ENCODE results near the gene LHFPL2.

LHFPL2 gene

DNA sequence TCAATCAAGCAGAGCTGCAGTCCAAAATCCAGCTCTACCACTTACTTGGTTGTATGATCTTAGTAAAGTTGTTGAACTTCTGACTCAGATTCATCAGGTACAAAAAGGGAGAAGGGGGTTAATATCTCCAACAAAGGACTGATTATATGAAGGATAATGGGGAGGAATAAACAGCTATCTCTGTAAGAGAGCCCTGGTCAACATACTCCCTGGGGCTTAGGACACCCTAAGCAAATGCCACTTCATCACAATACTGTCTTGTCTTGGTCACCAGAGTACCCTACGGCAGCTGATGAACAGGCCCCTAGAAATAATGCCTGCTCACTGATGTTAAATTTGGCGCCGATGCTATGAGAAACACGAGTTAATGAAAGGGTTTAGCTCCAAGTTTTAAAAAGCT lies 34.8 kb downstream of the LHFPL2 start:
- no peak for FAIRE-seq

DNA sequence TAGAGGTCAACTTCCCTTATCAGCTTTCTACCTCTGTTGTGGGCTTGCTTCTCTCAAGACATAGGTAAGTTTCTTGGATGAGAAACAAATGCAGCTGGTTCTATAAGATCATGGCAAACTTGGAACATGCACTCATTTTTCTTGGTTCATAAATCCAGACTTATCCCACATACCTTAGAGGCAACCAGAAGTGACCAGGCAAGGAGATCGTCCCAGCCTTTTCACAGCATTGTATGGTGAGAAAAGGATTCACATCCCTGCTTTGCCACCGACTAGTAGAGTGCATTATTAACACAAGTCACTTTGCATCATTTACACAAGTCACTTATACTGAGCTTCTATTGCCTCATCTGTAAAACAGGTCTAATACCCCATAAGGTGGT lies 35.4 kb downstream of the LHFPL2 start:
- FAIRE-seq, result no peak

DNA sequence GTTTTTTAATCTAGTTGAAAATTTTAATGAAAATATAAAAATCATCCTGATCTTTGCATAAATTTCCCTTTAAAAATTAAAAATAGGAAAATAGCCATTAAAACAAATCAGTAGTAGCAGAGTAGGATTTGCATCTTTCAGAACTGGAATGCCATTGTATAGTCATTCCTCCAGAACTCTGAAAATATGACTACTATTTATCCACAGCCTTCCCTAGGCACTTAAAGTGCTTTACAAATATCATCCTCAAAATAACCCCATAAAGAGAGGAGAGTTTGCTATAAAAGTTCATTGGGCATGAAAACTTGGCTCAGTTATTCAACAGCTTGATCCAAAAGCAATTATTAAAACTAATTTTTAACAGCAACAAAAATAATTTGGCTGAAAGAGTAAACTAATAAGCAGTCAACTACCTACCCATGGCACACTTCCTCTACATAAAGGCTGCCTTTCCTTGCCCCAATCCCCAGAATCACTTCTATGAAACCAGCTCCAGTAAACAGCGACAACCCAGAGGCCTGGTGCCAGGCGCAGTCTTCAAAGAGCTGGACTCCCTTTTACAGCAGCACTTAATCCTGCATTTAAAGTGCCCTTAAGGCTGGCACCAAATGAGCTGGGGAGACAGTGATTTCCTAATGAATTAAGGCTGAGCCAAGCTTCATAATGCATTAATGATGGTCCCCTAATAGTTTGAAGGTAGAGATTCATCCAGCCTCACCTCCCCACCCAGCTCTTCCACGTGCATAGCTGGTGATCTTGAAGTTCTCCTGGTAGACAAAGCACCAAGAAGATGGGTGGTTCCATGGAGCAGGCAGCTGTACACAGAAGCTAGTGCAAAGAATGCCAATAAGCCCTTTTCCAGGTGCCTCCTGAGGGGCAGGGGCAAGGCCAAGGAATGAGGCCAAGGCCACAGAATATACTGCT lies 36.1 kb downstream of the LHFPL2 start:
- FAIRE-seq, result no peak

DNA sequence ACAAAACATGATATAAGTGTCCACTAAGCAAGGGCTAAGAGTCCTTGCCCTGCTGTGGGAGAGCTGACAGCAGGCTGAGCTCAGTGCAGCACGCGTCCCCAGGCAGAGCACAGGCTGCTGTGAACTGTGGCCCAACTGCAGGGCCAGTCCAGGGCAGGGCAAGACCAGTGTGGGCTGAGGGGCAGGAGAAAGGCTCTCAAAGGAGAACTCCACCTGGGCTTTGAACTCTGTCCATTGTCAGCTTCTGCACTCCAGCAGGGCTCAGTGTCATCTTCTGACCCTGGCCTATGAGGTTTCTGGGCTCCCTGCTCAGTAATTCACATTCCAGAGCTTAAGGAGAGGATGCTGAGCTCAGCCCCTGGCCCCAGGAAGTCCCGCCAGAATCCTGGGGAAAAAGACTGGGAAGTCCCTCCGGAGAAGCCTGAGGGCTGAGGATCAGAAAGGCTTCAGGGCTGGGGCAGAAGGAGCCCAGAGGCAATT lies 37.4 kb downstream of the LHFPL2 start:
- FAIRE-seq, result no peak

DNA sequence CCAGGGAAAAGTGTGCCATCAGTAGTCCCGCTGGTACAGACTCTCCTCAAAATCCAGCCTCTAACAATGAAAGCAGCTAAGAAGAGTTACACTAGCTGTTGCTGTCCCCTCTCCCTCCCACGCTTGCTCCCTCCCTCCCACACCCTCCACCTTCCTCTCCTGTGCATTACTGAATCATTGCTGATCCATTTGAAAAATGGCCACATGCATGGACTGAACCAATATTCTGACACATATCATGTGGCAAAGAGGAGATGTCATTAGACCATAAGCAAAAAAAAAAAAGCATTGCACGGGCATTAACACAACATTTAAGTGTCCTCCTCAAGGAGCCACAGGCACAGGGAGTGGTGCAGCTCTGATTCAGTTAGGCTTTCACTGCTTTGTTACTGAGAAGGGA lies 37.9 kb downstream of the LHFPL2 start:
- no peak for FAIRE-seq

DNA sequence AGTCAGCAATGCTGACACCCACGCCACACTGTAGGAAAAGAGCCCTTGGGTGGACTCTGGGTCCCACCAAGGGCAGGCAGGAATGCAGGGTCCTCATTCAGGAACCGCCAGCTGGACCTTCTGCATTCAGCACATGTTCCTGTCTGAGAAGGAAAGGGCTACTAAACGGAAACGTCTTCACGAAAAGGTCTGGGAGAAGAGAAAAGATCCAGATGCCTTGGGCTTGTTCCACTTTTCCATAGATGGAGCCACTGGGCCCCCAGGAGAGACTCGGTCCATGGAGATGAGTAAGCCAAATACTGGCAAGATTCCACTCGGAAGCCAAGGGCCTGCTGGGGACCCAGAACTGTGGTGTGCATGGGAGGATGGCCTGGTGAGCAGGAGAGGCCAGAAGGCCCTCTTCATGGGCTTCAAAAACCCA lies 38.4 kb downstream of the LHFPL2 start:
- no peak for FAIRE-seq

DNA sequence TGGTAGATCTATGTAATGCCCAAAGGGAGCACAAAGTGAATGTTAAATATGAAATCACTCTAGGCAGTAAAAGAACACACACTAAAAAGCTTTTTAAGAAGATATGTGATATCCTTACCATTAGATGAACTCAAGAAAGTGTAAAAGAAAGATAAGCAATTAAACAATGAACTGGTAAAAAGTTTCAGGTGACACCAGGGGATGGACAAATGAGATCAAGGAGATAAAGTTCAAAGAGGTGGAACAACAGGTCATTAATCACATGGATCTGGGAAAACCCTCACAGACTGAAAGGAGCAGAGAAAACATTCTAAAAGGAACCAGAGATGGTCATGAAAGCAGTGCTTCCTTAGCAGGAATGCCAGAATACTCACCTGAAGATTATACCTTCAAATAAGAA lies 40.7 kb downstream of the LHFPL2 start:
- no peak for FAIRE-seq

DNA sequence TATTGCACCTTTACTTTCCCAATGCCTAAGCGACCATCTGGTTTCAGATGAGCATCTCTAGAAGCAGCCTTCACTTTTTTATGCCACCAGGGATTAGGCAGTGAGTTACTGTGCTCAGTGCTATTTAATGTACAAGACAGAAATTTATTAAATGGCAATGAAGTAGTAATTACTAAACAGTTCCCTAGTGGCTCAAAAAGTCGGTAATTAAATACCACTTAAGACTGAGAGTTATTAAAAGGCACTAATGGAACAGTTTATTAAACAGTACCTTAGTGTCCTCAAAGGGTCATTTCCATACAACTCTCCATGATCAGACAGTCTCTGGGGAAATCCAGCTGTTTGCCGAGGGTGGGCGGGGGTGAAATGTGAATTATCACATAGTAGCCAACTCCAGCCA lies 42.3 kb downstream of the LHFPL2 start:
- FAIRE-seq, result no peak

DNA sequence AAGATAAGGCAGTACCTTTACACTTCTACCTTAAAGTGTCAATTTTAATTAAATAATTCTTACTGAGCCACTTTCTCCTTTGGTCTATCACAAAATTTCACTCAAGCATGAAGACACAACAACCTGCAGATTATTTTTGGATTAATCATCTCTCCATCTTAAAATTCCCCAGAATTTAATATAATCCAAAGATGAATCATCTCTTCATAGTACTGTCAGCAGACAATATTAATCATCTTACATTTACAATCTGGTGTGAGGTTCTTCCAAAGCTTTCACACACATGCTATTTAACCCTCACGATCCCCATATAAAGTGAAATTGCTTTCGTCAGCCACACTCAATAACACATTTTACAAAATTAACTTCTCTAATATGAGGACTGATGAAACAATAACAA lies 43.0 kb downstream of the LHFPL2 start:
- no peak for FAIRE-seq

DNA sequence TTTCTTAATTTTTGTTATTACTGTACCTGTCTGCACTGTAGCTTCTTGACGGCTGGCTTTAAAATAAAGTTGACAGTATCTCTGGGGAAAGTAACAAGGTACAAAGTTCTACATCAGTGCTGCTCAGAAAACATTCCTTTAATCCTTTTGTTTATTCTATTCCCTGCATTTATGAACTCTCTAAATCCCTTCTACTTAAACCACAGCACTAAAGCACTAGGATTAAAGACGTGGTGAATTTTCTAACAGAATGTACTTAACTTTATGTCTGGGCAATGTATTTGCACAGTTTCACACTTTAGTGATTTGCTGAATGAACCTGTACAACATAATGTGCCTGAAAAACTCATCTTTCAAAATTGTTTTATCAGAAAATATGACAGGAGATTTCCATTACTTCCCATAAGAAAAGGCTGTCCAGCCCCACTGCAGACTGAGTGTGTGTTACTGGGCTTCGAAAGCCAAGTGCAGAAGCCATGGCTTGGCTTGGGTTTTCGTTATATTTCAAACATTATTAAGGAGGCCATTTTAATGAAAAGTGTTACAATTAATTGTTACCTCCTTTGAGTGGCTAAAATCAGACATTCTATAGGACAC lies 43.8 kb downstream of the LHFPL2 start:
- FAIRE-seq, result no peak

DNA sequence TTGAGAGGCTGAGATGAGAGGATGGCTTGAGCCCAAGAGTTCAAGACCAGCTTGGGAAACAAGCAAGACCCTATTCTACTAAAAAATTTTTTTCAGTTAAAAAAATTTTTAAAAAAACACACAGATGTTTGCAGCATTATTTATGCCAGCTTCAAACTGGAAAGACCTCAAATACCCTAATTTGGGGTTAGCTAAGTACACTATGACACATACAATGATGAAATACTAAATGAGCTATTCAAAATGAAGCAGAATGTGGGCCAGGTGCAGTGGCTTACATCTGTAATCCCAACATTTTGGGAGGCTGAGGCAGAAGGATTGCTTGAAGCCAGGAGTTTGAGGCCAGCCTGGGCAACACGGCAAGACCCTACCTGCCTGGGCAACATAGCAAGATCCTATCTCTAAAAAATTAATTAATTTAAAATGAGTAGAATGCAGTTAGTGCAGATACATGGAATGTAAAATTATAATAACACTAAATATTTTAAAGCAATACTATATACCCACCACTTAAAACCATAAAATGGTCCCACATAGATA lies 44.9 kb downstream of the LHFPL2 start:
- FAIRE-seq, result no peak

DNA sequence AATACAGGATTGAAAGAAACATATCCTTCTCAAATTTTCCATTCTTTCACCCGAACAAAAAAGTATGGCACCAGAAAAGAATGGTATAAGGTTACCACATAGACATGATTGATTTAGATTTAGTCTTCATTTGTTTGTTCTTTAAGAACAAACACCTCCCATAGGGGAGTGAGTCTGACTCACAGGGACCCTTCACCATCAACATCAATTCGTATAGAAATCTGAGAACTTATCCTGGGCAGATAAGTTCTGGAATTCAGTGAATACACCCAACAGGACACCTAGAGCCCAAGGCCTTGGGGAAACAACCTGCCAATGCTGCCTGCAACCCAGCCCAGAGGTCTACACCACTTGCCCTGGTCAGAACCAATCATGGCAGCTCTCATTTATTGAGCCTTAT lies 46.2 kb downstream of the LHFPL2 start:
- no peak for FAIRE-seq

DNA sequence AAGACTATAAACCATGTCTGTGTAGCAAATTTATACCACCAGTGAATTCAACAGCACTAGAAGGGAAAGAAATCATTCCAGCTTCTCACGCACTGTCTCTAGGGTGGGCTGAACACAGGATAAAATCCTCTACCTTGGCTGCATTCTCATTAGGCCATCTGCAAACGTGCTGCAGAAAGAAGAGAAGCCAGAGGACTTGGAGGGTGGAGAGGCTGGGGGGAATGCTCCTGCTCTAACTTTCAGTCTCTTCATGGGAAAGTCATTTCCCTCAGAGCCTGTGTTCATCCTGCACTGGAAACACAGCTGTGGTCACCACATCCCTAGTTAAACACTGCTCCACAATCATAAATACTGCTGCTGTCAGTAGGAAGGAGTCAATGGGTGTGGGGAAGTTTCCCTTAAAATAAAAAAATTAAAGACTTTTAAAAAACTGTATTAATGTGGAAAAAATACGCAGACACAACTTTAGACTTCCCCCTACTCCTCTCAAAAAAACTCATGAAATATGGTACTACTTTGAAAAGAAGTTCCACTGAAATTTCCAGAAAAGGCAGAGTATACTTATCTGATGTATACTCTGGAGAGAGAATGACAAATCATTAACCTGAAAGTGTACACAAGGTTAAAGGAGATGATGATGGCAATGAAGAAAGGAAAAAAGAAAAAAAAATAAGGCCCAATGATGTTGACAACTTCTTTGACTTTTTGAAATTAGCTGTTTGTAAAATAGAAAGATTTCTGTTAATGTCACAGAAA lies 46.8 kb downstream of the LHFPL2 start:
- no peak for FAIRE-seq

DNA sequence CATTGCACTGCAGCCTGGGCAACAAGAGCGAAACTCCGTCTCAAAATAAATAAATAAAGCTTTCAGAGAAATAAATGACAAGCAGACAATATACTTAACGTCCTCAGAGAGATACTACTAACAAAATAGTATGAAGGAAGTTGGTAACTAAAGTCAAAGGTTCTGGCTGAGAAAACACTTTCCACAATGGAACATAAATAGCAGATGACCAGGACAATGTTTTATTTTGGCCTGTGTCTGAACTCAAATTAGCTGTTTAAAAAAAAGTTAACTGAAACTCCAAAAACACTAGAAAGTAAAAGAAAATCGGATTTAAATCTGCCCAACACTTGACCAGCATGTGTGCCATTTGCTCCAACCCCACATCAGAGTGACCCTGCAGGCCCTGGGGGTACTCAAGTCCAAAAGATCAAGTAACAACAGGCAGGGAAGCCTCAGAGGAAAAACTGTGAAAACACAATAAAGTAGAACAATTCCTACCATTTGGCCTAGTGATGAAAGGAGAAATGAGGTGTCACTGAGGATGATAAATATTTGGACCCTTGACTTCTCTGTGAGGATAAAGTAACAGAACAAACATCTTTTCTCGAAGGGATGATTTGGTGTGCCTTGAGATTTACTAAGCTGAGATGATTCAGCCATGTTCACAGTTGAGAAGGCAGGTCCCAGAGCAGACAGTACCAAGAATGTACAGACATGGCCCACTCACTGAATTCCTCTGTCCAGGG lies 47.7 kb downstream of the LHFPL2 start:
- FAIRE-seq, result no peak

DNA sequence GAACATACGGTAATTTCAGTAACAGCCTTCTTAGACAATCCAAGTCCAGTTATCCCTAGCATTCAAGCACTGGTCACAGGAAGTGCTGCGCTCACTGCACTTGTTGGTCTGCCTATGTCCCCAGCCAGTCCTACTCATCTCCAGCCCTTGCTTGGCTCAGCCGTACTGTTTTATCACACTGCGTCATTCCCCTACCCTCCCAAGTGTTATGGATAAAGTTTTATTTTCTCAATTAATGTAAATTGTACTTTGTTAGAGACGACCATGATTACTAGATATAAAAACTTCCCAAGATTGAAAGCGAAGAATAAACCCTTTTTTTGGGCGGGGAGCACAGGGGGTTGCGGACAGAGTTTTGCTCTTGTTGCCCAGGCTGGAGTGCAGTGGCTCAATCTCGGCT lies 49.6 kb downstream of the LHFPL2 start:
- no peak for FAIRE-seq

DNA sequence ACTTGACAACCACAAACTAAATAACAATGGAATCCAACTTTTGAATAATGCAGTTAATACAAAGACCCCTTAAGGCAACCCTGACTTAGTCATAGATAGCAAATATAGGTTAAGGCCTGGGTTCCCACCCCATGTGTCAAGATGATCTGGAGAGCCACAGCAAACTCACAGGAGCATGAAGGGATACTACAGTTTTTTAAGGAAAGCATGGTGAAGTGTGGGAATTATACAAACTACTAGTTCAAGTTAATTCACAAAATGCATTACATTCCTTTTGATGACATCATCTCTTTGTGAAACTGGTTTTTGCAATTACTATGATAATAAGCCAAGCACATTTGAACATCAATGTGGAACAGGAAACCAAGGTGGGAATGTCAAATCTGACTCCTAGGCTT lies 50.6 kb downstream of the LHFPL2 start:
- FAIRE-seq, result no peak

DNA sequence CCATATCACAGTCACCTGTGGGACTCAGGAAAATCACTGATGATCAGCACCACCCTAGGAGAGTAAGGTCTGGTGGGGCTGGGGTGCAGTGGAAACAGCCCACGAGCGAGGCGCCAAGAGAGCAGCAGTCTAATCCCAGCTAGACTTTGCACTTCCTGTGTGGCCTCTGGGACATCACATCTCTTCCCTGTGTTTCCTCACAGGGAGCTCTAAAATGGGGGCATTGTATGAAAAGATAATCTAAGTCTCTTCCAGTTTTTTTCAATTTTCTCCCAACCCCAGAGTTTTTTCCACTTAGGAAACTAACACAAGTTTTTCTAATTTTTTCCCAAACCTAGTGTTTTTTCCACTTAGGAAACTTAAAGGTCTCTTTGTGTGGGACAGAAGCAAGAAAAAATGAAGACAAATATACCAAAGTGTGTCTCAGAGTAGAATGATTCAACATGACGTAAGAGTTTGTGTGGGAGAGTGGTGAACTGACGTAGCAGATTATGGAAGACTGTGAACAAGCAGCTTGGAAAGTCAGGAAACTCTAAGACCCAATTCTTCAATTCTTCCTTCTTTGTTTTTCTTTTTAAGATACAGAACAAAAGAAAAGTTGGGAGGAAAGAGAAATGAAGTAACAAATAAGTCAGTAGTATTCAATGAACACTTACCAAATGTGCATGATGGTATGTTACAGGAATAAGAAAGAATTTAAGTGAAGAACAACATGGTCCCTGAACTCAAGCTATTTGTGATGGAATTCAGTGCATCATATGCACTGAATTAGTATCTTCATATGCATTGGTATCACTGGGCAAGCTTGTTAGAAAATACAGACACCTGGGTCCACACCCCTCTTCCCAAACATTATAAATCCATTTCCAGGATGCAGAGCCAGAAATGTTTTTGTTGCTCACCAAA lies 51.3 kb downstream of the LHFPL2 start:
- no peak for FAIRE-seq

DNA sequence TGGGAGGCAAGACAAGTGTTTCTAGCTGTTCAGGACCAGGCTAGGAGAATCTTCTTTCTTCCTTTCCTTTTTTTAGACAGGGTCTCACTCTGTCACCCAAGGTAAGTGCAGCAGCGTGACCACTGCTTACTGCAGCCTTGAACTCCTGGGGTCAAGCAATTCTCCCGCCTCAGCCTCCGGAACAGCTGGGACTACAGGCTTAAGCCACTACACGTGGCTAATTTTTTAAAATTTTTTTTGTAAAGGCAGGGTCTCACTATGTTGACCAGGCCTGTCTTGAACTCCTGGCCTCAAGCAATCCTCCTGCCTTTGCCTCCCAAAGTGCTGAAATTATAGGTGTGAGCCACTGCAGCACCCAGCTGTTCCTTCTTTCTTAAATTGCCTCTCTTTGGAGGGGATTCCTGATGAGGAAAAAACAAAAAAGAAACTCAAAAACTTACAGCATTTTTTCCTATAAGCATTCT lies 53.1 kb downstream of the LHFPL2 start:
- FAIRE-seq, result no peak

DNA sequence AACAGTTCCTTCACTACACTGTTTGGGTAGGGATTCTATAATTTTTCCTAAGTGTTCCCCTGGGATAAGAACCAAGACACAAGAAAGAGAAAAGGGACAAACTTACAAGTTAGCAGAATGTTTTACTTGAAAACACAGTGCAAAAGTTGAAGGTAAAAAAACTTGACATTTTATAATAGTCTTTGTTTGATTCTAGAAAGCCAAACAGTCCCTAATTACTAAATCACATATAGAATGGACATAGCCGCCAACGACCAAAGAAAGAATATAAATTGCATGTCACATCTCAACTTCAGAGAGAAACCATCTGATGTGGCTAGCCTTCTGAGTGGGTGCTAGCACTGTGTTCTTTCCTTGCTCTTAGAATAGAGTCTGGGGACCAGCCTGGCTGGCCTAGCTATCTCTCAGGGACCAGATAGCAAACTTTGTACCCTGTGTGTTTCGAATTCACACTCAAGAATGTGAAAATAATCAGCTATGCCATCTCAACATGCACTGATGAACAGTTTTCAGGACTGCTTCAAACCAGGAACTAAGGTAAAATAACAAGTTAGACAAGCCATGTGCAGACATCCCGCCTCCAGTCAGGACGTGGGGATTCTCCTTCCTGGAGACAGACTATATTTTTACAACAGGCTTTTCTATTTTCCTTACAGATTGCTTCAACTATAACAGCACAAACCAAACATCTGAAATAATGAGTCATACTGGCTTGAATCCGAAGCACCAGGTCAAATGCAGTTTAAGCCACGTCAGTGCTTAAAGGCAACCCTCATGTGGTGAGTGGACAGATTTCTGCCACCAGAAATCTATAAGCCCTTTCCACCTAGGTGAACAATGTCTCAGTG lies 53.7 kb downstream of the LHFPL2 start:
- FAIRE-seq, result no peak

DNA sequence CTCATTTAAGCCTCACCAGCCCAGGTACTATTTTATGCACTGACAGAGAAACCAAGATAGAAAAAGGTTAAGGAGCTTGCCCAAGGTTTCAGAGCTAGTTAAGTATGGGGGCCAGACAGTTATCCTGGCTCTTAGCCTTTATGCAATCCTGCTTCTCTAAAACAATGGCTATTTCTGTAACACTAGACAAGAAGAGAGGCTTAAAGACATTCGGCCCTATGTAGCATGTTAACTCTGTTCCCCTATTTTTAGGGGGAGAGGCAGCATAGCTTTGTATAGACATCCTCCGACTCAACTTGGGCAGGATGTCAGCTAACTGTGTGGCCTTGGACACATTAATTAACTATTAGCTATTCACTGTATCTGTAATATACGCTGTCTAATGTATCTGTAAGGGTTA lies 54.6 kb downstream of the LHFPL2 start:
- no peak for FAIRE-seq

DNA sequence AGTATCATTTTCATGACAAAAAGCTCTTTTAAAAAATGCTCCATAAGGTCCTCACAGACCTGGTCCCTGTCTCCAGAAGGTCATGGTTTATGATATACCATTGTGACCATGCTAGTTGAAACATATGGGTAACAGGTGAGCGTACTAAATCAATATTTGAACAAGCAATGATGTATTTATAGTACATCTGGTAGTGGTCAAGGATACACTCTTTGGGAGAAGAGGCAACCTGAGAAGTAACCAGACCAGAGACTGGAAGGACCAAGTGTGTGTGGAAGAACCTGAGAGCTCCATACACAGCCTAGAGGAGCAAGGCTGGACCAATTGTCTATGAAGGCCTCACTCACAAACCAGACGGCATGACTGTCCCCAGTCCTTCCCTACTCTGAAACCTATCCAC lies 55.1 kb downstream of the LHFPL2 start:
- no peak for FAIRE-seq
